ENCODE data around the gene AGPAT3. TPM values are rescaled to one million over a fixed set of nuclear protein-coding genes. Genes with fewer than 3 reads are reported as not detected.

Gene AGPAT3
- total RNA-seq, 1 donor = 63.5 TPM

GRCh38 chr21:43926196-43926595, 61.2 kb downstream of the AGPAT3 start:
- no peak overlapping the region for H3K4me3 ChIP-seq (ENCODE audit: low read depth, low read length)
- no peak for TF ChIP-seq CTCF (IDR thresholded peaks at IDR 0.05; ENCODE audit: insufficient read depth, low read depth, low read length)
- DNase-seq (ENCODE audit: low read depth) = no peak

- H3K4me3 ChIP-seq (ENCODE audit: low read depth, low read length) = no peak overlapping the region
- DNase-seq (ENCODE audit: low read depth) = no peak
- TF ChIP-seq CTCF (IDR thresholded peaks at IDR 0.05; ENCODE audit: insufficient read depth, low read depth, low read length) = no peak
Measured at GRCh38 chr21:43927591-43928221, 62.7 kb downstream of the AGPAT3 start.

GRCh38 chr21:43928222-43929125, 63.5 kb downstream of the AGPAT3 start:
- H3K4me3 ChIP-seq (ENCODE audit: low read depth, low read length) = no peak overlapping the region
- no peak for TF ChIP-seq CTCF (IDR thresholded peaks at IDR 0.05; ENCODE audit: insufficient read depth, low read depth, low read length)
- DNase-seq (ENCODE audit: low read depth) = peak; percentile 38

- DNase-seq (ENCODE audit: low read depth) = no peak
- no peak for TF ChIP-seq CTCF (IDR thresholded peaks at IDR 0.05; ENCODE audit: insufficient read depth, low read depth, low read length)
- H3K4me3 ChIP-seq (ENCODE audit: low read depth, low read length) = no peak overlapping the region
Measured at GRCh38 chr21:43929217-43929971, 64.4 kb downstream of the AGPAT3 start.

GRCh38 chr21:43930074-43930847, 65.2 kb downstream of the AGPAT3 start:
- no peak overlapping the region for H3K4me3 ChIP-seq (ENCODE audit: low read depth, low read length)
- TF ChIP-seq CTCF (IDR thresholded peaks at IDR 0.05; ENCODE audit: insufficient read depth, low read depth, low read length) = no peak
- DNase-seq (ENCODE audit: low read depth) = no peak

- H3K4me3 ChIP-seq (ENCODE audit: low read depth, low read length) = no peak overlapping the region
- no peak for TF ChIP-seq CTCF (IDR thresholded peaks at IDR 0.05; ENCODE audit: insufficient read depth, low read depth, low read length)
- no peak for DNase-seq (ENCODE audit: low read depth)
Measured at GRCh38 chr21:43930848-43931375, 65.9 kb downstream of the AGPAT3 start.
